ENCODE data around the gene NTN3.

The NTN3 gene

GRCh38 chr16:2495041-2495440 is 23.9 kb downstream of the NTN3 start:
- no peak for TF ChIP-seq CTCF (IDR thresholded peaks at IDR 0.05)

DNA sequence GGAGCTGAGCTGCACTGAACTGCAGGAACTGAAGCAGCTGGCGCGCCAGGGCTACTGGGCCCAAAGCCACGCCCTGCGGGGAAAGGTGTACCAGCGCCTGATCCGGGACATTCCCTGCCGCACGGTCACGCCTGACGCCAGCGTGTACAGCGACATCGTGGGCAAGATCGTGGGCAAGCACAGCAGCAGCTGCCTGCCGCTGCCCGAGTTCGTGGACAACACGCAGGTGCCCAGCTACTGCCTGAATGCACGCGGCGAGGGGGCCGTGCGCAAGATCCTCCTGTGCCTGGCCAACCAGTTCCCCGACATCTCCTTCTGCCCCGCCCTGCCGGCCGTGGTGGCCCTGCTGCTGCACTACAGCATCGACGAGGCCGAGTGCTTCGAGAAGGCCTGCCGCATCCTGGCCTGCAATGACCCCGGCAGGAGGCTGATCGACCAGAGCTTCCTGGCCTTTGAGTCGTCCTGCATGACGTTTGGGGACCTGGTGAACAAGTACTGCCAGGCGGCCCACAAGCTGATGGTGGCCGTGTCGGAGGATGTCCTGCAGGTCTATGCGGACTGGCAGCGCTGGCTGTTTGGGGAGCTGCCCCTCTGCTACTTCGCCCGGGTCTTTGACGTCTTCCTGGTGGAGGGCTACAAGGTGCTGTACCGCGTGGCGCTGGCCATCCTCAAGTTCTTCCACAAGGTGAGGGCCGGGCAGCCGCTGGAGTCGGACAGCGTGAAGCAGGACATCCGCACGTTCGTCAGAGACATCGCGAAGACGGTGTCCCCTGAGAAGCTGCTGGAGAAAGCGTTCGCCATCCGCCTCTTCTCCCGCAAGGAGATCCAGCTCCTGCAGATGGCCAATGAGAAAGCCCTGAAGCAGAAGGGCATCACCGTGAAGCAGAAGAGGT is 25.4 kb downstream of the NTN3 start:
- no peak for TF ChIP-seq CTCF (IDR thresholded peaks at IDR 0.05)

DNA sequence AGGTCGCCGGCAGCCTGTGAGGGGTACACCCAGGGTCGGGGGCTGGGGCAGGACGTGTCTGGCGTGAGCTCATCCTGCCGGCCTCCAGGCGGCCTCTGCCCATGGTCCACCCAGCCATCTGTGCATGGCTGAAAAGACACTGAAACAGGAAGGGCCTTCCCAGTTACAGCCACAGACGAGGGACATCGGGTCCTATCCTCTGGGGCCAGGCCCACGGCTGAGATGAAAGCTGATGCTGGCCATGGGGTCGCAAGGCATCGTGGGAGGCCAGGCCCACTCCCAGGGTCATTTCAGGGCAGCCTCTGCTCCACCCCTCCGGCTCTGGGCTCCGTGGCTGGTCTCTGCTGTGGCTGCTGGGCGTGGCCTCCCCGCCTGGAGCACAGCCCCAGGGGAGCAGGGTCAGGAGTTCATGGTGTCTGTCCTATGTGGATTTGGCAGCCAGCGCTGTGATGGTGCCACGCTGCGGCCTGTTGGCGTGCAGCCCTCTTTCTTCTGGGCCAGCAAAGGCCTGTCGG is 26.1 kb downstream of the NTN3 start:
- TF ChIP-seq CTCF (IDR thresholded peaks at IDR 0.05): no peak

DNA sequence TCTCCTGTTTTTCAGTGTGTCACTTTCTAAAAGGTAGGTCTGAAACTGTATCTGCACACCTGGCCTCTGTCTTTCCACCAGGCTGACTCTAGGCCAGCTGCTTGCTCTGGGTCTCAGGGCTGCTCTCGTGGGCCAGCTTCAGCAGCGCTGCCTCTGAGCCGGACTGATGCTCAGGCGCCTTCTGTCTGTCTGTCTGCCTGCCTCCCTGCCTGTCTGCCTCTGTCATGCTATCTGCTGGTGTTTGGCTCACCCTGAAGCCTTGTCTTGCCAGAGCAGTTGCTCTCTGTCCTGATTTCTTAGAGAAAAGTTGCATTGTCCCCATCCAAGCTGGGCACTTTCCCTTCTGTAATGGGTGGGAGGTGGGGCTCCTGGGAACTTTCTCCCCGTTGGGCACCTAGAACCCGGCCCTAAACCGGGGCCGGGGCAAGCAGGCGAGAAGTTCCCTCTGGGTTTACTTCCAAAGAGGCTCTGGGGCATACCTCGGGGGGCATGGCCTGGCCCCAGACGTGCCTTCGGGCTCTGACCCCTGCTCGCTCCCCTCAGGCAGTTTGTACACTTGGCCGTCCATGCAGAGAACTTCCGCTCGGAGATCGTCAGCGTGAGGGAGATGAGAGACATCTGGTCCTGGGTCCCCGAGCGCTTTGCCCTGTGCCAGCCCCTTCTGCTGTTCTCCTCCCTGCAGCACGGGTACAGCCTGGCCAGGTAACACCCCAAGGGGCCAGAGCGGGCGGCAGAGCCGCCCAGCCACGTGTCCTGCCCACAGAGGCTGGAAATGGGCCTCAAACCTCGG is 26.8 kb downstream of the NTN3 start:
- no peak for TF ChIP-seq CTCF (IDR thresholded peaks at IDR 0.05)

DNA sequence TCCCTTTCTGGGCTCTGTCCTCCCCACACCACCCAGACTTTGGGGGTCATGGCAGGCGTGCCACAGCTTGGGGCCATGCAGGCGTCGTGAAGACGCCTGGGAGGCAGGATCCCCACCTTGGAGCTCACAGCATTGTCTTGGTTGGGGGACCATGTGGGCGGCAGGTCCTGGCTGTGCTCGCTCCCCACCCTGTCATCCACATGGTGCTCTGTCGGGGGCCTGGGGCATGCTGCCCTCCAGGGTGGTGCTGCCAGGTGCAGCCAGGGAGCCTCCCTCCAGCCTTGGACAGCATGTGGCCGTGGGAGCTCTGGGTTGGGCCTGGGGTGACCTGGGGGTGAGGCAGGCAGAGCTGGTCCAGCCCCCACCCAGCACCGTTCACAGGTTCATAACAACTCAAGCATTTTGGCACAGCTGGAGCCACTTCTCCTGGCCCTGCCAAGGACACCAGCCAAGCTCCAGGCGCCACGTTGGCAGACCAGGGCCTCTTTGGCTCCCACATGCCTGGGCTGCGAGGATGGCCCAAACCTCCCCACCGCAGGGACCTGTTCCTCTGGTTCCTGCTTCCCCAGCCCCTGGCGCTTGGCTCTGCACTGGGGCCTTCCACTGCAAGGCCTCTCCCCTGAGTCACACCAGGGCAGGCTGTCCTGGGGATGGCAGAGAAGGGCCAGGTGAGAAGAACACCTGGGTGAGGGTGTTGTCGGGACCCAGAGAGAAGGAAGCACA is 27.6 kb downstream of the NTN3 start:
- no peak for TF ChIP-seq CTCF (IDR thresholded peaks at IDR 0.05)

GRCh38 chr16:2499454-2499853 is 28.4 kb downstream of the NTN3 start:
- no peak for TF ChIP-seq CTCF (IDR thresholded peaks at IDR 0.05)

DNA sequence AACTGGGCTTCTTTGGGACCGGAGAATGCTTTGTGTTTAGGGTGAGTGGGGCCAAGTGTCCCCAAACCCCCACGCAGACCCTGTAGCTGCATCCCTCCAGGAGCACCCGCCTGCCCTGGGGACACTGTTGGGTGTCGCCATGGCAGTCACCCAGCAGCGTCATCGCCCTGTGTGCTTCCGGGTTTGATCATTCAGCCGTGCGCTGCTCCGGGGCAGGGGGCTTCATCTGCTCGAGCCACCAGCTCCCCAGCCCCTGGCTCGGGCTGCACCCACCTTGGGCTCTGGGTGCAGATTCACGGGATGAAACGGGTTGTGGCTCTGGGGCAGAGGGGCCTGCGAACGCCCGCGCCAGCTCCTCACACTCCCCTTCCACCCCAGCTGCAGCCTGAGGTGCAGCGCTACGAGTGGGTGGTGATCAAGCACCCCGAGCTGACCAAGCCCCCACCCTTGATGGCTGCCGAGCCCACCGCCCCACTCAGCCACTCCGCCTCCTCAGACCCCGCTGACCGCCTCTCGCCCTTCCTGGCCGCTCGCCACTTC is 28.9 kb downstream of the NTN3 start:
- TF ChIP-seq CTCF (IDR thresholded peaks at IDR 0.05): no peak
